NCI-H2171 (cell line): Measurements from ENCODE around the gene CLSTN2.
A peak's percentile ranks its signal among the peaks of the same experiment; 100 is the strongest.

Experiments
- DNase-seq: peaks from one replicate; lab custom pipeline; 2025; lab: John Stamatoyannopoulos, UW

CLSTN2 gene

DNA sequence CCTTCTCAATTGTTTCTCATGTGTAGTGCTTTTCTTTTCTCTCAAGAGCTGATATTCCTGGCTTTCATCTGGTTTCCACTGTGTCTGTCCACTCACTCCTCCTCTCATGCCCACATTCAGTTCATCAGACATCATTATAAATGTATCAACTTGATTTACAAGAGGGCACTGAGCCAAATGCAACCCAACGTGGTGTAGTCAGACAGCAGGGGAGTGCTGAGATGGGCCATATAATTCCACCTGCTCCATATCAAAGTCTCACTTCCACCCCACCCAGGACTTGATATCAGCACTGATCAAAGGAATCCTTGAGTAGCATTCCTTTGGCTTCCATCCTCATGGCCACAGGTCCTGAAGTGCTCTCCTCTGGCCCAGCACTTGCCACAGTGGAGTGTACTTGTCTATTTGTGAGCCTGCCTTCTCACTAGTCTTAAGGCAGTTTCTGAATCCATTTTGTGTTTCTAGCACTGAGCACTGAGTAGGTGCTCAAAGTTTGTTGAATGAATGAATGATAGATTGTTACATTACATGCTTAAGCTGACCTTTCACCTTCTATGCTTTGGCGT lies 252.8 kb downstream of the CLSTN2 start:
- no peak for DNase-seq

DNA sequence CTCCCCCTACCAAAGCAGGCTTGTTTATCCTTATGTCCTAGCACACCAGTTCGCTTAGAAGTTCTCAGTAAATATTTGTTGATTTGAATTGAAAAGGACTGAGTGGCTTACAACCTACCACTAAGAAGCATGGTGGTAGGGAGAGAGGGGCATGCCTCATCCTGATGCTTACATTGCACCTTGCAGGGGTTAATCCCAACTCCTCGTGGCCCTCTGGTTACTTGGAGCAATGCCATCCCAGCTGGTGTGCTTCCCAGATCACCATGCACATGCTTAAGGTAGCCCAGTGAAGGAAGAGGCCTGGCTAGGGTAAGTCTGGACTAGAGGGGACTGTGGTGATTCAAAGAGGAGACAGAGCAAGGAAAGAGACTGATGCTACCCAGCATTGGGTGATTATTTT lies 253.3 kb downstream of the CLSTN2 start:
- DNase-seq, result peak; percentile 56

DNA sequence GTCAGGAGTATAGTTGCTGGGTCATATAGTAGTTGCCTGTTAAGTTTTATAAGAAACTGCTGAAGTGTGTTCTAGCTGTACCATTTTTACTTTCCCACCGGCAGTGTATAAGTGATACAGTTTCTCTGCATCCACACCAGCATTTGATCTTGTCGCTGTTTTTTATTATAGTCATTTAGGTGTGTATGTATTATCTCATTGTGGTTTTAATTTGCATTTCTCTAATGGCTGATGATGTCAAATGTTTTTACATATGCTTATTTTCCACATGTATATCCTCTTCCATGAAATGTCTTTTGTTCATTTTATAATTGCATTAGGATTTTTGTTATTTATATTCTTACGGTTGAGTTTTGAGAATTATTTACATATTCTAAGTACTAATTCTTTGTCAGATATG lies 254.3 kb downstream of the CLSTN2 start:
- no peak for DNase-seq

DNA sequence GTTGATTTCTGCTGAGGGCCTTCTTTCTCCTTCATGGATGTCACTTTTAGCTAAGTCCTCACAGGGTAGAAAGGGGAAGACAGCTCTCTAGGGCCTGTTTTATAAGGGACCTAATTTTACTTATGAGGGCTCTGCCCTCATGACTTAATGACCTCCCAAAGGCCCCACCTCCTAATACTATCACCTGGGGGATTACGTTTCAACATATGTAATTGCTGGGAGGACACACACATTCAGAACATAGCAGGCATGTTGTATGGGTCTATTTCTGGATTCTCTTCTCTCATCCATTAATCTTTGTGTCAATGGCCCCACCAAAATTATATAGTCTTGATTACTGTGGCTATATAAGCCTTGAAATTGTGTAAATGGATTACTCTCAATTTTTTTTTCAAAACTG lies 255.0 kb downstream of the CLSTN2 start:
- DNase-seq, result no peak

DNA sequence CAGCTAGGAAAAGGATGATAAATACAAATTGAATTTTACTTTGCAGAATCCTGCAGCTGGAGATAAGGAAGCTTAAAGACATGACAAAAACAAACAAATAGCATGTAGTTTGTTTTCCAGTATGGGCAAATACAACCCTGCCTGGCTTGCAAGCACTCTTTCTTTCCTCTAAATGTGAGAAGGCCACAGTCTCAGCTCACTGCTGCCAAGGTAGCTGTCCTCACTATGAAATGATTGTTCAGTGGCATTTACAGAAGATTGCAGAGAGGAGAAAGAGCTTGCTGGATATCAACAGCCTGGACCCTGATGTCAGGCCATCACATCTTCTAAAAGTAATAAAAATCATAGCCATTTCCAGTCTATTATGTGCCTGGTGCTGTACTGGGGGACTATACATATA lies 262.0 kb downstream of the CLSTN2 start:
- DNase-seq, result no peak

- DNase-seq, result peak; percentile 18
These were observed 263.3 kb downstream of the CLSTN2 start for GRCh38 chr3:140198242-140198641.

GRCh38 chr3:140199008-140199407 lies 264.0 kb downstream of the CLSTN2 start:
- DNase-seq, result no peak

DNA sequence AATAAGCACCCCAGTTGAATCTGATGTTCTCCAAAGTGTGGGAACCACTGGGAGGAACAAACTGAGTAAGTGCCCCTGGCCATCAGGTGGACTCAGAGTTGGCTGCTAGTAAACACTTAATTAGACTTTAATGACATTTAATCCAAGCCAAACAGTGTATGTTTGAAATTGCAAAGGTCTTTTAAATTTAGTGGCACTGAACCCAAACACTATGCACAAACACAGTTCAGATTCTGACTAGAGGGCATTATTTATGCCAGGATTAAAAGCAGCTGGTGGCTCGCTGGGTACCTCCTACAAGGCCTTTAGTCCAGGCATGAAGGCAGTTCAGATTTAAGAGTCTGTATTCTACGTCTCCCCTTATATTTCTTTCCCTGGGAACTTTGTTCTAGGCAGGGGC lies 264.8 kb downstream of the CLSTN2 start:
- no peak for DNase-seq

DNA sequence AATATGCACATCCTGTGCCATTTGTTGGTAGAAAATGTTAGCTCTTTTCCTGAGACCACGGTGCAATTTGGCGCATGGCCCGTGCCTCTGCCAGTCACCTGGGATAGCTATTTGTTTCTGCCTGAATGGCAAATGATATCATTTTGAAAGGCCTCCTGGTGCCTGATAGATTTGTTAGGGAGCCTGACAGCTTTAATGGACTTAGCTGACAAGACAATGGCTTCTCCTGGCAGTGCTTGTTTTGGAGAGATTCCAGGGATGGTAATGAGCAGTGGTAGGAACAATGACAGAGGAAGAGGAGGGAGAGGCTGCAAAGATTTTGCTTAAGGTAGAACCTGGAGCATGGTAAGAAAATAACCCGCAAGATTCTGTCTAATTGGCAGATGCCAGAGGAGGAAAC lies 268.5 kb downstream of the CLSTN2 start:
- DNase-seq, result peak; percentile 85

DNA sequence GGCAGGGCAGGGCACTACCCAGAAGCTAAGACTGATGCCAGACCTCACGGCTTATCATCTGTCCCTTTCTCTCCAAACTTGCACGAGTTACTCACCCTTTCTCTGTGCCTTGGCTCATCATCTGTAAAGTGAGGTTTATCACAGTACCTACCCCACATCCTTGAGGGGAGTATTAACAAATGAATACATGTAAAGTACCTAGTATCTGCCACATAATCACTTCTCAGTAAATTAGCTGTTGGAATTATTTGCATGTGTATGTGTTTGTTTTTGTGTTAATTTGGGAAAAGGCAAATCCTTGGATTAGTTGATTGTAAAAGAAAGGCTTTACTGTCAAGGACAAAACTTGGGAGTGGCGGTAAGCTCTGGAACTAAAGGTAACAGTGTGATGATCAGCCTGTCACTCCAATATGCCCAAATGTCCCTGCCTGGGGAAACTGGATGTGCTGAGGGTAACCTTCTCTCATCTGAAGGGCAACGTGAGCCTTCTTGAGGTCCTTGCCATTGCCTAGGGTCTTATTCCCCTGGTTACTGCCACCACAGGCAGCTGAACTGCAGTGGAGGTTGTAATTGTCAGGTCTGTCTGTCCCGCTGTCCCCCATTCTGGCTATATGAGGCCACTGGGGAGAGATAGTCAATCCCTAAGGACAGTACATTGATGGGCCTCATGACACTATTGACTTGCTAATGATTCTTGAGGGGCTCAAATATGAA lies 269.4 kb downstream of the CLSTN2 start:
- DNase-seq, result no peak

- no peak for DNase-seq
These were observed 270.6 kb downstream of the CLSTN2 start for GRCh38 chr3:140205598-140205997.

DNA sequence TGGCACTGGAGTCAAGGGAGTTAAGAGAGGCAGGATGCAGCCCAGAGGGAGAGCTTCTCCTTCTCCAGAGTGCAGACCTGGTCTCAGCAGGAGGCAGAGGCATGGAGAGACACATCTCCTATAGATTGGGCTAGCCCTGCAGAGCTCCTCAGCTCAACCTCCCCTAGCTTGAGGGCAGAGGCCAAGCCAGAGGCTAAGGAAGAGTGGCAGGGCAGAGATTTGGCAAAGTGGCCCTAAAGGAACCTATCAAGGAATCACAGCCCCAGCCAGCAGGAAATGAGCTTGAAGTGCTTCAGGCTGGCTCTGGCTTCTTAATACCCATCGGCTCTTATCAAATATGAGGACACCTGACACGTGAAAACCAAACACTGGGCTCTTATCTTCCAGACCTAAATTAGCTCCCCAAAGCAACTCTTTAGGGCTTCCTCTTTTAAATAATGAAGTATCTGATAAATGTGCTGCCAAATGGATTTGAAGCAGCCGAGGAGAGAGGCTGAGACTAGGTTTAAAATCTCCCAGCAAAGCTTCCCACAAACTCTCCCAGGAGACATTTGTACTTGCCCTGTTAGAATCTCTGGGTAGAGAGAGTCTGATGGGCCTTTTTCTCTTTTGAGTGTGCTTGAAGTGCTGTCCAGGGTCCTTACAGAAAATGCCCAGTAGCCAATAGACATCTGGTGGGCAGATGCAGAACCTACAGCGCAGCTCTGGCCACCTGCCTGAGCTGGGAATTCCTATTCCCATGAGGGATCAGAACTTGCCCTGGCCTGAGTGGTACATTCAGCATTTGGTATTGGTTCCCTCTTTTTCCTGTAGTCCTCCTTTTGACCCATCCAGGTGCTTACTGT lies 271.4 kb downstream of the CLSTN2 start:
- DNase-seq, result no peak

GRCh38 chr3:140207541-140207940 lies 272.6 kb downstream of the CLSTN2 start:
- no peak for DNase-seq

- no peak for DNase-seq
These were observed 281.3 kb downstream of the CLSTN2 start for GRCh38 chr3:140216249-140216648.

- no peak for DNase-seq
These were observed 284.3 kb downstream of the CLSTN2 start for GRCh38 chr3:140219291-140219690.

DNA sequence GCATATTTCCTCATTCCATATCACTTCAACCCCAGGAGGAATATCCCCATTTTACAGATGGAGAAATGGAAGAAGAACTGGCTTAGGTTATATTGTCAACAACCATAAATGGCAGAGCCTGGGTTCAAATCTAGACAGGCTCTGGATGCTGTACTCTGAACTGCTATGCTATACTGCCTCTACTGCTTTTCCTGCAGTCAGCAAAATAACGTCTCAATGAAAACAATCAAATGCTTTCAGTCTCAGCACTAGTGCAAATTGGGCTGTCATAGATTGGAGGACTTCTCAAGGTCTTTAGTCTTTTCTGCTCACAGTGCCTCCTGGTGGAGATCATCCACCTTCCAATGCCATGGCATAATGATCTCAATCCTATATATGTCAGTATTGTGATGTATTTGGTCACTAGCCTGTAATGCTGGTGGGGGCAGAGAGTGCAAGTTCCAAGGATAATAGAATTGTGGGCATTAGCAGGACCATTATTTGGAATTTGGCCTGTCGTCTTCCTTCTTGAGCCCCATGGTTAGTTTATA lies 285.0 kb downstream of the CLSTN2 start:
- DNase-seq, result no peak

DNA sequence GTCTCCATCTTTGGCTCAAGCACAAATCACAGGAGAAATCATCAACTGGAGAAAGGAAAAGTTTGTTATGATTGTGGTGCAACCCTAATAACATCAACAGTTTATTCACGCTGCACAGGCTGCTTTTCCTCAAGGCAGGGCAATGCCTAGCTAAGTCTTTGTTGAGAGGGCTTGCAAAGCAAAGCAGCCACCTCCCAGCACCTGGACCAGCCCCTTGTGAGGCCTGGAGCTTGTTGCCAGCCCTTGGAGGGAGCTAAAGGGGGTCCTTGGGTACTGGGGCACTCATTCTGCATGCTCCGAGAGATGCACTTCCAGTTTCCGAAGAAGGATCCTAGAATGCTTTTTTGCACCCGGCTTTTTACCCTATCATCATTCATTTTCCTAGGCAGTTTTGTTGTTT lies 288.2 kb downstream of the CLSTN2 start:
- DNase-seq, result no peak

GRCh38 chr3:140223631-140224030 lies 288.6 kb downstream of the CLSTN2 start:
- DNase-seq, result no peak

GRCh38 chr3:140224307-140224706 lies 289.3 kb downstream of the CLSTN2 start:
- DNase-seq, result no peak

- DNase-seq, result no peak
These were observed 291.0 kb downstream of the CLSTN2 start for GRCh38 chr3:140225996-140226395.

GRCh38 chr3:140233702-140234101 lies 298.7 kb downstream of the CLSTN2 start:
- DNase-seq, result peak; percentile 65

GRCh38 chr3:140234256-140234655 lies 299.3 kb downstream of the CLSTN2 start:
- no peak for DNase-seq
